GM21529 (cell line): Measurements from ENCODE around the gene PEX11B.

Experiments
- ATAC-seq: cut with Tn5 transposase; IDR thresholded peaks from one replicate; pipeline ENCODE4 v1.9.1; 2021; ENCODE audit not compliant: unreplicated experiment

PEX11B gene

GRCh38 chr1:145912128-145912641 is 6.3 kb downstream of the PEX11B start:
- ATAC-seq = no peak

GRCh38 chr1:145908653-145909052 is 9.9 kb downstream of the PEX11B start:
- ATAC-seq = no peak

GRCh38 chr1:145906954-145907753 is 11.4 kb downstream of the PEX11B start:
- ATAC-seq = no peak

GRCh38 chr1:145901312-145902021 is 17.1 kb downstream of the PEX11B start:
- no peak for ATAC-seq

- ATAC-seq = no peak
These were observed 19.8 kb downstream of the PEX11B start for GRCh38 chr1:145898756-145899155.

- ATAC-seq = no peak
These were observed 20.5 kb downstream of the PEX11B start for GRCh38 chr1:145897969-145898368.

- no peak for ATAC-seq
These were observed 23.0 kb downstream of the PEX11B start for GRCh38 chr1:145895471-145895870.

GRCh38 chr1:145893306-145894055 is 25.0 kb downstream of the PEX11B start:
- ATAC-seq = no peak

- ATAC-seq = no peak
These were observed 25.9 kb downstream of the PEX11B start for GRCh38 chr1:145892486-145893087.

- no peak for ATAC-seq
These were observed 26.7 kb downstream of the PEX11B start for GRCh38 chr1:145891587-145892485.

- no peak for ATAC-seq
These were observed 27.4 kb downstream of the PEX11B start for GRCh38 chr1:145891143-145891542.

GRCh38 chr1:145889722-145890121 is 28.8 kb downstream of the PEX11B start:
- ATAC-seq = no peak

GRCh38 chr1:145887631-145888030 is 30.9 kb downstream of the PEX11B start:
- no peak for ATAC-seq

GRCh38 chr1:145886816-145887215 is 31.7 kb downstream of the PEX11B start:
- ATAC-seq = no peak

- ATAC-seq = no peak
These were observed 32.1 kb downstream of the PEX11B start for GRCh38 chr1:145886390-145886789.

GRCh38 chr1:145885738-145886287 is 32.7 kb downstream of the PEX11B start, which contains the start of gene ANKRD35:
ANKRD35 (minus strand) TSS chr1:145885866; CDS start chr1:145885758, 108 bp downstream.
- ATAC-seq = peak; percentile 99

- ATAC-seq = no peak
These were observed 33.8 kb downstream of the PEX11B start for GRCh38 chr1:145884675-145885074.

- no peak for ATAC-seq
These were observed 38.7 kb downstream of the PEX11B start for GRCh38 chr1:145879775-145880174.

GRCh38 chr1:145878724-145879123 is 39.8 kb downstream of the PEX11B start:
- ATAC-seq = no peak
